H9 (cell line): ENCODE data around the gene TENM3. TPM values are rescaled to one million over a fixed set of nuclear protein-coding genes. Genes with fewer than 3 reads are reported as not detected.

Experiments
- DNase-seq: peaks from one replicate; pipeline ENCODE4 v3.0.0-alpha.2; 2017
- H2AFZ ChIP-seq: one replicate; pipeline ENCODE4 v1.6.1; 2013; ENCODE audit warnings: mild to moderate bottlenecking, low read length, control low read depth, moderate library complexity
- H2AK5ac ChIP-seq: 2 replicates; pipeline ENCODE4 v1.6.1; 2013; ENCODE audit warnings: low read length, control low read depth, mixed read lengths; ENCODE audit not compliant: insufficient read length
- H2BK120ac ChIP-seq: one replicate; pipeline ENCODE4 v1.6.1; 2013; ENCODE audit warnings: low read depth, mild to moderate bottlenecking, low read length, control low read depth, inconsistent platforms; ENCODE audit not compliant: poor library complexity, severe bottlenecking
- H2BK12ac ChIP-seq: 2 replicates; pipeline ENCODE4 v1.6.1; 2013; ENCODE audit warnings: low read length, control low read depth, mixed read lengths, low read depth; ENCODE audit not compliant: insufficient read length
- H2BK15ac ChIP-seq: 2 replicates; pipeline ENCODE4 v1.6.1; 2013; ENCODE audit warnings: low read depth, low read length, control low read depth
- H2BK20ac ChIP-seq: one replicate; pipeline ENCODE4 v1.6.1; 2013; ENCODE audit warnings: low read depth, mild to moderate bottlenecking, low read length, control low read depth, inconsistent platforms; ENCODE audit not compliant: poor library complexity, severe bottlenecking
- H2BK5ac ChIP-seq: 2 replicates; pipeline ENCODE4 v1.6.1; 2013; ENCODE audit warnings: low read length, control low read depth, mixed read lengths; ENCODE audit not compliant: insufficient read length
- H3K14ac ChIP-seq: 2 replicates; pipeline ENCODE4 v1.6.1; 2013; ENCODE audit warnings: low read length, control low read depth; ENCODE audit not compliant: insufficient read depth
- H3K18ac ChIP-seq: 2 replicates; pipeline ENCODE4 v1.6.1; 2013; ENCODE audit warnings: low read depth, mild to moderate bottlenecking, mixed read lengths, low read length, control low read depth; ENCODE audit not compliant: insufficient read length
- H3K23ac ChIP-seq: 2 replicates; pipeline ENCODE4 v1.6.1; 2013; ENCODE audit warnings: low read length, control low read depth, mixed read lengths, low read depth; ENCODE audit not compliant: insufficient read length
- H3K23me2 ChIP-seq: 2 replicates; pipeline ENCODE4 v1.6.1; 2013; ENCODE audit warnings: low read depth, mild to moderate bottlenecking, mixed read lengths, low read length, control low read depth; ENCODE audit not compliant: insufficient read length, poor library complexity, severe bottlenecking
- H3K27ac ChIP-seq: 2 replicates; pipeline ENCODE4 v1.5.1; 2013; ENCODE audit warnings: low read length, control low read depth, mixed read lengths, low read depth; ENCODE audit not compliant: insufficient read length
- H3K27me3 ChIP-seq: 2 replicates; pipeline ENCODE4 v1.6.1; 2013; ENCODE audit warnings: low read length, control low read depth, inconsistent platforms; ENCODE audit not compliant: insufficient read depth
- H3K4ac ChIP-seq: 2 replicates; pipeline ENCODE4 v1.6.1; 2013; ENCODE audit warnings: low read depth, mild to moderate bottlenecking, control low read depth, inconsistent platforms, low read length, moderate library complexity
- H3K4me1 ChIP-seq: 2 replicates; pipeline ENCODE4 v1.6.1; 2013; ENCODE audit warnings: low read length, control low read depth, inconsistent platforms; ENCODE audit not compliant: insufficient read depth
- H3K4me2 ChIP-seq: 2 replicates; pipeline ENCODE4 v1.6.1; 2013; ENCODE audit warnings: low read length, control low read depth, mixed read lengths; ENCODE audit not compliant: insufficient read length, insufficient read depth
- H3K56ac ChIP-seq: 2 replicates; pipeline ENCODE4 v1.6.1; 2013; ENCODE audit warnings: low read depth, mild to moderate bottlenecking, mixed read lengths, low read length, control low read depth; ENCODE audit not compliant: insufficient read length
- H3K79me1 ChIP-seq: 2 replicates; pipeline ENCODE4 v1.6.1; 2013; ENCODE audit warnings: low read depth, mild to moderate bottlenecking, moderate library complexity, low read length, control low read depth, inconsistent platforms; ENCODE audit not compliant: insufficient read depth, poor library complexity, severe bottlenecking
- H3K79me2 ChIP-seq: 2 replicates; pipeline ENCODE4 v1.6.1; 2013; ENCODE audit warnings: low read length, control low read depth, inconsistent platforms; ENCODE audit not compliant: insufficient read depth
- H3K9ac ChIP-seq: 2 replicates; pipeline ENCODE4 v1.6.1; 2013; ENCODE audit warnings: low read length, control low read depth, mixed read lengths; ENCODE audit not compliant: insufficient read length; ENCODE audit errors: extremely low read depth
- H3K9me3 ChIP-seq: one replicate; pipeline ENCODE4 v1.6.1; 2013; ENCODE audit warnings: low read depth, low read length, inconsistent platforms; ENCODE audit not compliant: control insufficient read depth
- H3T11ph ChIP-seq: one replicate; pipeline ENCODE4 v1.6.1; 2013; ENCODE audit warnings: mild to moderate bottlenecking, low read length, control low read depth, inconsistent platforms
- H4K20me1 ChIP-seq: one replicate; pipeline ENCODE4 v1.6.1; 2013; ENCODE audit not compliant: control insufficient read depth, insufficient read length, insufficient read depth
- H4K5ac ChIP-seq: 2 replicates; pipeline ENCODE4 v1.6.1; 2013; ENCODE audit warnings: low read depth, mild to moderate bottlenecking, mixed read lengths, low read length, control low read depth; ENCODE audit not compliant: insufficient read length
- H4K8ac ChIP-seq: replicated peaks from 2 replicates; pipeline ENCODE4 v1.6.1; 2013; ENCODE audit warnings: low read length, control low read depth, mixed read lengths, low read depth; ENCODE audit not compliant: insufficient read length
- H4K91ac ChIP-seq: 2 replicates; pipeline ENCODE4 v1.6.1; 2013; ENCODE audit warnings: low read depth, mild to moderate bottlenecking, moderate library complexity, mixed read lengths, low read length, control low read depth; ENCODE audit not compliant: insufficient read length
- H3K27ac Mint-ChIP-seq, 3 experiments: 2 replicates in 2 of 3; 3 replicates in 1 of 3; pipeline ENCODE4 v1.8.0; 2020 to 2021; ENCODE audit warnings: mixed read lengths in 3 of 3, mild to moderate bottlenecking in 1 of 3, moderate library complexity in 1 of 3
- H3K27me3 Mint-ChIP-seq: 2 replicates; pipeline ENCODE4 v1.8.0; 2021; ENCODE audit warnings: low read depth, mild to moderate bottlenecking, moderate library complexity, mixed read lengths
- H3K36me3 Mint-ChIP-seq, 3 experiments: 2 replicates in 2 of 3; 3 replicates in 1 of 3; pipeline ENCODE4 v1.8.0; 2020 to 2021; ENCODE audit warnings: low read depth in 3 of 3, mixed read lengths in 3 of 3; ENCODE audit not compliant: insufficient read depth in 1 of 3
- H3K4me1 Mint-ChIP-seq, 2 experiments: 2 replicates each; pipeline ENCODE4 v1.8.0; 2020; ENCODE audit warnings: mixed read lengths in 2 of 2
- H3K4me3 Mint-ChIP-seq, 2 experiments: 2 replicates in 1 of 2; 3 replicates in 1 of 2; pipeline ENCODE4 v1.8.0; 2020 to 2021; ENCODE audit warnings: mild to moderate bottlenecking in 2 of 2, mixed read lengths in 2 of 2, moderate library complexity in 1 of 2
- H3K9me3 Mint-ChIP-seq, 2 experiments: 2 replicates in 1 of 2; 3 replicates in 1 of 2; pipeline ENCODE4 v1.8.0; 2020; ENCODE audit warnings: mild to moderate bottlenecking in 2 of 2, mixed read lengths in 2 of 2, moderate library complexity in 1 of 2
- CTCF ChIP-seq: fragments of 200-600 bp; sonication (generic); conservative IDR thresholded peaks from 3 replicates; pipeline ENCODE4 v1.8.0; 2021; ENCODE audit warnings: antibody characterized with exemption, mild to moderate bottlenecking
- WGBS: extraction: QIAGEN DNeasy Blood & Tissue Kit; methylation state at CpG from one replicate; pipeline ENCODE4 v1.1.7; 2013; ENCODE audit warnings: missing lambda C conversion rate, low lambda C conversion rate, mixed read lengths; ENCODE audit not compliant: insufficient read length; ENCODE audit errors: extremely low coverage; 5-methylcytosine and 5-hydroxymethylcytosine counted together
- total RNA-seq: library from RNA; stranded (reverse); gene quantifications from 2 replicates; pipeline ENCODE4 v1.2.1, GENCODE V29; 2021

TENM3 gene
- total RNA-seq, 1 experiment from 2014 or later: 49.6 TPM

- no peak for TF ChIP-seq CTCF
- Histone ChIP-seq H3K9me3 (no peaks in the 10 kb centered on the region), H2BK5ac (no peak overlapping the region), H3K4me2 (peak overlapping the region; percentile 59), H4K5ac (no peak overlapping the region), H2BK12ac (no peak overlapping the region), H3K14ac (no peak overlapping the region), H2AFZ (no peak overlapping the region), H3K56ac (no peak overlapping the region), H4K20me1 (no peaks in the 10 kb centered on the region), H3K23me2 (peaks cover 2% of the 10 kb centered on the region), H3K4me1 (peaks cover 14% of the 10 kb centered on the region; the same call in 1 of the 2 replicates), H2AK5ac (no peak overlapping the region), H3K27ac (peak overlapping the region; percentile 100), H4K8ac (no peak overlapping the region), H2BK20ac (no peak overlapping the region), H3K79me2 (peaks cover 3% of the 10 kb centered on the region; the same call in 1 of the 2 replicates), H3K18ac (no peak overlapping the region), H3K23ac (no peak overlapping the region), H4K91ac (no peak overlapping the region), H3K4ac (no peak overlapping the region), H3K9ac (no peak overlapping the region), H2BK15ac (no peak overlapping the region), H2BK120ac (no peak overlapping the region), H3K27me3 (no peaks in the 10 kb centered on the region), H3K79me1 (no peaks in the 10 kb centered on the region), H3T11ph (no peak overlapping the region)
- H3K4me3 Mint-ChIP-seq: peak overlapping the region in 1 of 2 experiments; percentile 54; a peak in 1 of 5 replicates
- WGBS: no CpG with 5 or more reads among the region's 3 CpGs
- no peaks in the 10 kb centered on the region; a peak in 1 of 5 replicates for H3K9me3 Mint-ChIP-seq
- no peak for DNase-seq
- H3K4me1 Mint-ChIP-seq: peaks cover 70 to 82% of the 10 kb centered on the region in 2 experiments
- H3K27me3 Mint-ChIP-seq: no peaks in the 10 kb centered on the region
- H3K27ac Mint-ChIP-seq: peak overlapping the region; percentile 87 to 94 (median 92)
- no peaks in the 10 kb centered on the region for H3K36me3 Mint-ChIP-seq
Measured at GRCh38 chr4:182556580-182556979, 313.4 kb downstream of the TENM3 start.
